GM18951 (cell line): Measurements from ENCODE around the gene ADCY3.

ENCODE experiments used
- POLR2A ChIP-seq: IDR thresholded peaks from 4 replicates; pipeline ENCODE4 v1.6.1; 2011; ENCODE audit warnings: mild to moderate bottlenecking; ENCODE audit not compliant: insufficient read length, insufficient read depth; ENCODE audit errors: extremely low read depth
- in situ Hi-C: fragments of 300-500 bp; cut with MboI; formaldehyde crosslinking; loops from one replicate; pipeline ENCODE4 v1.12.0; 2022; ENCODE audit warnings: low sequenced_read_pairs, mixed read lengths, inconsistent platforms; ENCODE audit not compliant: unreplicated experiment

The ADCY3 gene

DNA sequence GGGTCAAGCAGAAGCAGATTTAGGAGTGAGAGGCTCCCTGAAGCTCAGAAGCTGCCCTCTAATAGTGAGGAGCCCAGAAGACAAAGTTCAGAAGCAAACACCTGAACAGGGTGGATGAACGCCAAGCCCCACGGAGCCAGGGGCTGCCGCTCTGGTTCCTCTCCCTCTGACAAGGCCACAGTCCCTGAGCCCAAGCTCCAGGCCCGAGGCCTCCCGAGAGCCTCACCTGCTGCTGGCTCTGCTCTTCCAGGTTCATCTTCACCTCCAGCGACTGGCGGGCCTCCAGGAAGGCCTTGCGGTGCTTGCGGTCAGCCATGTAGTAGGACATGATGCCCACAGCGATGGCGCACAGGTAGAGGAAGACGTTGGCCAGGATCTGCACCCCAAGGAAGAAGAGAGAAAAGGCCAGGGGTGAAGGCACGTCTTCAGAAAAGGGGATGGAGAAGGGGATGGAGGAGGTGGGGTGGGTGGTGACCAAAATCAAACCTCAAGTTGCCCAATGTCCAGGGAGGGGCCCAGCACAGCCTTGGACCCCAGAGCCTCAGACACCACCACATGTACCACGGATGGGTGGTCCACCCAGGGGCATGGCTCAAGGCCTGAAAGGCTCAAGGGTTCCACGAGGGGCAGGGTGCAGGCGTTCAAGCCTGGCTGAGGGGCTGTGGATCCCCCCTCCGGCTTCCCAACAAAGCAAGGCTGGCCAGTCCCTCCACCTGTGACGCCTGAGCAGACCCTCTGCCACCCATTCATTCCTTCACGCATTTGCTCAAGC is 47.5 kb downstream of the ADCY3 start:
- in situ Hi-C loops = no loop called here
- TF ChIP-seq POLR2A = no peak

GRCh38 chr2:24871852-24872333 is 48.1 kb downstream of the ADCY3 start:
- in situ Hi-C loops = no loop called here
- no peak for TF ChIP-seq POLR2A

- in situ Hi-C loops = no loop called here
These were observed 48.9 kb downstream of the ADCY3 start for GRCh38 chr2:24870891-24871705.

DNA sequence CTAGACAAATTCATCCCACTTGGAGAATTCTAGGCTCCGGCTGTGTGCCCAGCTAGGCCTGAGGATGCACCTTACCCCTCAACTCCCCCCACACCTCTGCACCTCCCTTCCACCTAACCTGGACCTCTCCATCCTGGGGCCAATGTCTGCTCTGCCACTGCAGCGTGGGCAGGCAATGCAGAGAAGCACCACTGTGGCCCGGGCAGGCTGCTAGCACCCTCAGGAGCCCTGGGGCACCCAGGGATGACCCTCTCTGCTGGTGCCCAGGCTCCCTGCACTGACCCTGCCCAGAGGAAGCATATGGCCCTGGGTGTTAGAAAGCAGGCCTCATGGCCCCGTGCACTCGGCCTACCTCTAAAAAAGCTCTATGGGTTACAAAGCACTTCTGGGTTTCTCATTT is 49.6 kb downstream of the ADCY3 start:
- no peak for TF ChIP-seq POLR2A
- in situ Hi-C loops = no loop called here

More at GRCh38 chr2:24870891-24871705, 48.9 kb downstream of the ADCY3 start:
- no peak for TF ChIP-seq POLR2A

DNA sequence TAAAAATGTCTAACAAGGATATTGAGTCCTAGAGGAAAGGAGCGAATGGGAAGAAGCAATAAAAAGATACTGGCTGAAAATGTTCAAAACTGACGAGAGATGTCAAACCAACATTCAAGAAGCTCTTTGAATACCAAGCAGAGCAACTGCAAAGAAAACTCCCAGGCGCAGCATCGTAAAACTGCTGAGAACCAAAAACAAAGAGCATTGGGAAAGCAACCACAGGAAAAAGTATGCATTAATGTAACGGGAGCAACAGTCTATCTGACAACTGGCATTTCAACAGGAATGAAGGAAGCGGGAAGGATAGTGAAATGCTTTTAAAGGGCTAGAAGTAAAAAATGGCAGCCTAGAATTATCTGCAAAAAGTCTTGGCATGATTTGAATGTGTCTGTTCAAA is 53.1 kb downstream of the ADCY3 start:
- TF ChIP-seq POLR2A = no peak
- in situ Hi-C loops = no loop called here

DNA sequence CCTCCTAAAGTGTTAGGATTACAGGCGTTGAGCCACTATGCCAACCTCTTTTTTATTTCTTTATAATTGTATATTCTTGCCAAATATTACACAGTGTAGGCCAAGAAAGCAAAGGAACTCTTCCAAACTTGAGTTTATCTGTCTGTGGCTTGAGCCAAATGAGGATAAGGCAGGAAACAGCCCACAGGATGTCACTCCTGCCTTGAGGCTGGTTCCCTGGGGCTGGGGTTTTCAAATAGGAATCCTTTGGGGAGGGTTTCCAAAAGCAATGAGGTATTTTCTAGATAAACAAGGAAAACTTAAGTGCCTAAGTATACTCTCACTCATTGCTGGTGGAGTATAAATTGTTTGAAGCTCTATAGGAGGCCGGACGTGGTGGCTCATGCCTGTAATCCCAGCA is 56.4 kb downstream of the ADCY3 start:
- no peak for TF ChIP-seq POLR2A
- in situ Hi-C loops = no loop called here

GRCh38 chr2:24861500-24861899 is 58.5 kb downstream of the ADCY3 start:
- in situ Hi-C loops = no loop called here
- TF ChIP-seq POLR2A = no peak

GRCh38 chr2:24860631-24861030 is 59.4 kb downstream of the ADCY3 start:
- TF ChIP-seq POLR2A = no peak
- in situ Hi-C loops = no loop called here

DNA sequence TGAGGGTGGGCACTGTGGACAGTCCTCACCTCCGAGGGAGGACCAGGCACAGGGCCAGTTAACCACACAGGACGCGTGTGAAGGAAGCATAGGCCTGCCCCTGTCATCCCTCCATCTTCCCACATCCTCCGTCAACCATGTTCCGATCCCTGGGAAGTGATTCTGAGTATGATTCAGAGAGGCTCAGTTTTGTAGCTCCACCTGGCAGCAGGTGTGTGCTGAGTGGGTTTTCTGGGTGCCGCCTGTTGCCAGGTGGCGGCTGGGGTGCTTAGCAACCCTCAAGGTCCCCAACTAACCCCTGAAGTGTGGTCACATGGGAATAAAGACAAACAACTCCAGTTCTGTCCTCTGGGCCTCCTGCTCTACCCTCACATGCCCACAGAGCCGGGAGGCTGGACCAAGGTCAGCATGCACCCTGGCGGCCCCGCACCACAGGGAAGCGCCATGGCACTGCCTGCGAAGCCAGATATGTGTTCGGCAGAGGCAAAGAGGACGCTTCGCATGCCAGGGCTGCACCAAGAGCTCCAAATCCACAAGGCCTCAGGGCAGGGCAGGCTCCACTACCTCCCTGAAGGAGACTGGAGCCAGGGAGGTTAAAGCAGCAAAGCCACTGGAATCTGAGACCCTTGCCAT is 60.0 kb downstream of the ADCY3 start:
- in situ Hi-C loops = no loop called here
- no peak for TF ChIP-seq POLR2A

DNA sequence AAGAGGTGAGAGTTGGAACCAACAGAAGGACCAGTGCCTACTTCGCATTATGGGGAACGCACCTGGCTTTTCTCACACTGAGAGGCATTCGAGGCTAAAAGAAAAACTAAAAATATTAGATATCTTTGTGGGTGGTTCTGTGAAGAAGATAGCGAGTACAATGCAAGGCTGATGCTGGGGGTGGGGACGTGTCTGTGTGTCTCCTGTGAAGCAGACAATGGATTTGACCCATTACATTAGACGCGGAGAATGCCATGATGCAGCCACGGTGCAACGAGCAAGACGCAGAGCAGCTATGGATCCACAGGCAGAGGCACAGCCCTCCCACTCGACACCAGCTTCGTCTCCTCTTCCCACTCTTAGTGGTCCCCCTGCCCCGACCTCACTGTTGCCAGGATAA is 61.0 kb downstream of the ADCY3 start:
- no peak for TF ChIP-seq POLR2A
- in situ Hi-C loops = no loop called here

- TF ChIP-seq POLR2A = no peak
- in situ Hi-C loops = no loop called here
These were observed 62.3 kb downstream of the ADCY3 start for GRCh38 chr2:24857746-24858145.

DNA sequence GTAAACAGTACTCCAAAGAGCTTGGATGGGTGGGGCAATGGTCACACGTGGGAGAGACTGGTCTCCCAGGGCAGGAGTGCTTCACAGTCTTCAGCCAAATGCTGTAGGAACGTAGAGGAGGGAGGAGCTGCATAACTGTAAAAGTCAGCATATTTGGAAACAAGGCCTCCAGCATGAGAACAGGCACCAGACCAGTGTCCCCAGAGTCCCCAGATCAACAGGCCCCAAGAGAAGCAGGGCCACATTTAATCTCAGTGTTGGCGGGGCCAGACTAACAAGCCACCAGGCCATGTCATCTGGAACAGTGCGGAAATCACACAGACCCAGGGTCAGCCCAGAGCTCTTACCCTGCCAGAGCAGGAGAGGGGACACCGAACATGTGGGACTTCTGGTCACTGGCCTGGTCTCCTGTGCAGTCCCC is 63.2 kb downstream of the ADCY3 start:
- in situ Hi-C loops = no loop called here
- TF ChIP-seq POLR2A = no peak

- in situ Hi-C loops = no loop called here
These were observed 64.3 kb downstream of the ADCY3 start for GRCh38 chr2:24855726-24856125.

DNA sequence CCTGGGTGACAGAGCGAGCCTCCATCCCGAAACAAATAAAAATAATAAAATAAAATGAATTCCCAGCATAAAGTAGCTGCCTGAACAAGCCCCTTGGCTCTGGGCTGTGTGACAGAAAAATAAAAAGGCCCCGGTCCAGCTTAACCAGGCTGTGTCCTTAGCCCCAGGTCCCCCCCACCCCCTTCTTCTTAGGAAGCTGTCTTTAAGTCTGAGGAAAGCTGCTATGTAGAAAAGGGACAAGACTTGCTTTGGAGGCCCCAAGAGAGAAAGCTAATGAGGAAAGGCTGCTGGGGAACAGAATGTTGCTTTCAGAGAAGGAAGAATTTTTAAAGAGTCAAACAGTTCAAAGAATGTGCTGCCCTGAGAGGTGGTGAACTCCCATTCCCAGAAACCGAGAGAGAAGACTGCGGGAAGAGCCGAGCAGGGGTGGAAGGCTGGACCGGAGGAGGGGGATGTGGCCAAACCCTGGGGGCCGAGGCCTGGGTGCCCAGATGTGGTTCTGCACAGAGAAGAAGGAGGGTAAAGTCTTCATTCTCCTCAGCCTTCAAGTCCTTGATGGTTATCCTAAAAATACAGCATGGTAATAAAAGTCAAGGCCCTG is 64.9 kb downstream of the ADCY3 start:
- in situ Hi-C loops = no loop called here
- TF ChIP-seq POLR2A = no peak

More at GRCh38 chr2:24855726-24856125, 64.3 kb downstream of the ADCY3 start:
- TF ChIP-seq POLR2A = no peak
